Measurements from ENCODE around the gene NDRG3.

GRCh38 chr20:36700438-36700837 is 45.5 kb downstream of the NDRG3 start:
- TF ChIP-seq CTCF (conservative IDR thresholded peaks at IDR 0.05; ENCODE audit: low read length): no peak
- no peak for TF ChIP-seq EZH2phosphoT487 (IDR thresholded peaks at IDR 0.05; ENCODE audit: borderline replicate concordance, low read depth, low read length)
